Esophagus muscularis mucosa (tissue), 3 donors: ENCODE measurements around the gene UBASH3A.

Experiments used
- POLR2A ChIP-seq: fragments of 450-650 bp; IDR thresholded peaks from one replicate; pipeline ENCODE4 v1.6.1; 2017; ENCODE audit warnings: antibody characterized with exemption, moderate library complexity, mild to moderate bottlenecking, low read depth
- TF ChIP-seq, protein P1 (sequence below), 3 experiments: fragments of 200-600 bp in 2 of 3; fragments of 450-650 bp in 1 of 3; sonication (generic) in 2 of 3; IDR thresholded peaks; one replicate each; pipeline ENCODE4 v1.5.1; 2017 to 2019; ENCODE audit warnings: antibody characterized with exemption in 3 of 3, mild to moderate bottlenecking in 2 of 3, moderate library complexity in 1 of 3

DNA sequence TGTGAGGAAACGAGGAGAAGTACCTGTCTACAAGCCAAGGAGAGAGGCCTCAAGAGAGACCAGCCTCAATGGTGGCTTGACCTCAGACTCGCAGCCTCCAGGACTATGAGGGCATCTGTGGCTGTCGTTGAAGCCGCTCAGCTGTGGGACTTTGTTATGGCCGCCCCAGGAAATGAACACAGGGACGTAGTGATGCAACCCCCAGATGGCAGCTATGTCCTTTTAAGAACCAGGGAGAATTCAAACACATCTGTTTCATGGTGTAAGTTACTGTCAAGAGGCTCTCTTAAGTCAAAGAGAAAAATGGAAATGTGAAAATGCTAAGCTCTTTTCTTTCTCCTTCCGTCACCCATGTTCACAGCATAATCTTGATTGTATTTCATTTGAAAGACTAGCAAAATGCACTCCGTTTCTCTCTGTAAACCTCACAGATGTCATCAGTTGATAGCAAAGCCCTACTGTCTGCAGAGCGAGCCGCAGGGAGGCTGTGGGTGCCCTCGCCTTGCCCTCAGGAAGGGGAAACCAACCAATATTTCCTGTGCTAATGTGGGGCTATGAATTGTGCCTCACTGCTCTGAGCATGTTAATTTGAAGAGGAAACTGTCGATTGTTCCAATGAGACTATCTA lies 21.3 kb downstream of the UBASH3A start:
- TF ChIP-seq, protein P1, sequence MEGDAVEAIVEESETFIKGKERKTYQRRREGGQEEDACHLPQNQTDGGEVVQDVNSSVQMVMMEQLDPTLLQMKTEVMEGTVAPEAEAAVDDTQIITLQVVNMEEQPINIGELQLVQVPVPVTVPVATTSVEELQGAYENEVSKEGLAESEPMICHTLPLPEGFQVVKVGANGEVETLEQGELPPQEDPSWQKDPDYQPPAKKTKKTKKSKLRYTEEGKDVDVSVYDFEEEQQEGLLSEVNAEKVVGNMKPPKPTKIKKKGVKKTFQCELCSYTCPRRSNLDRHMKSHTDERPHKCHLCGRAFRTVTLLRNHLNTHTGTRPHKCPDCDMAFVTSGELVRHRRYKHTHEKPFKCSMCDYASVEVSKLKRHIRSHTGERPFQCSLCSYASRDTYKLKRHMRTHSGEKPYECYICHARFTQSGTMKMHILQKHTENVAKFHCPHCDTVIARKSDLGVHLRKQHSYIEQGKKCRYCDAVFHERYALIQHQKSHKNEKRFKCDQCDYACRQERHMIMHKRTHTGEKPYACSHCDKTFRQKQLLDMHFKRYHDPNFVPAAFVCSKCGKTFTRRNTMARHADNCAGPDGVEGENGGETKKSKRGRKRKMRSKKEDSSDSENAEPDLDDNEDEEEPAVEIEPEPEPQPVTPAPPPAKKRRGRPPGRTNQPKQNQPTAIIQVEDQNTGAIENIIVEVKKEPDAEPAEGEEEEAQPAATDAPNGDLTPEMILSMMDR (IDR thresholded peaks at IDR 0.05), result no peak
- TF ChIP-seq POLR2A, result no peak
